ENCODE data around the gene SLC44A5.
"Not testable (repeated sequence)": the region's sequence is repeated elsewhere in the genome, so short reads cannot be mapped to it uniquely, and the experiment has no call there.

SLC44A5 gene

GRCh38 chr1:75520862-75521475 lies 89.9 kb downstream of the SLC44A5 start:
- no peak for DNase-seq

- DNase-seq = no peak
Observed at GRCh38 chr1:75519651-75520427, 91.1 kb downstream of the SLC44A5 start.

GRCh38 chr1:75518686-75519085 lies 92.2 kb downstream of the SLC44A5 start:
- DNase-seq = no peak

- DNase-seq = no peak
Observed at GRCh38 chr1:75514270-75514669, 96.6 kb downstream of the SLC44A5 start.

GRCh38 chr1:75506976-75507375 lies 103.9 kb downstream of the SLC44A5 start:
- DNase-seq = no peak

GRCh38 chr1:75503221-75503974 lies 107.5 kb downstream of the SLC44A5 start:
- DNase-seq = no peak

- DNase-seq = no peak
Observed at GRCh38 chr1:75502776-75503175, 108.1 kb downstream of the SLC44A5 start.

- no peak for DNase-seq
Observed at GRCh38 chr1:75501577-75502295, 109.2 kb downstream of the SLC44A5 start.

GRCh38 chr1:75492011-75492410 lies 118.9 kb downstream of the SLC44A5 start:
- no peak for DNase-seq

GRCh38 chr1:75487399-75487798 lies 123.5 kb downstream of the SLC44A5 start:
- no peak for DNase-seq

- no peak for DNase-seq
Observed at GRCh38 chr1:75484789-75485188, 126.1 kb downstream of the SLC44A5 start.

GRCh38 chr1:75482951-75483350 lies 128.0 kb downstream of the SLC44A5 start:
- DNase-seq = no peak

- DNase-seq = not testable (repeated sequence)
Observed at GRCh38 chr1:75476486-75476885, 134.4 kb downstream of the SLC44A5 start.

GRCh38 chr1:75475696-75476095 lies 135.2 kb downstream of the SLC44A5 start:
- no peak for DNase-seq

GRCh38 chr1:75472971-75473603 lies 137.8 kb downstream of the SLC44A5 start:
- no peak for DNase-seq

GRCh38 chr1:75472089-75472970 lies 138.6 kb downstream of the SLC44A5 start:
- DNase-seq = no peak

- DNase-seq = no peak
Observed at GRCh38 chr1:75471252-75471651, 139.7 kb downstream of the SLC44A5 start.

- no peak for DNase-seq
Observed at GRCh38 chr1:75470448-75470847, 140.5 kb downstream of the SLC44A5 start.

GRCh38 chr1:75469586-75470173 lies 141.2 kb downstream of the SLC44A5 start:
- no peak for DNase-seq

- DNase-seq = no peak
Observed at GRCh38 chr1:75461808-75462325, 149.0 kb downstream of the SLC44A5 start.

- DNase-seq = no peak
Observed at GRCh38 chr1:75449998-75450397, 160.9 kb downstream of the SLC44A5 start.

All from COR-L47 (cell line).